ENCODE results near the gene TMTC1. TPM values are rescaled to one million over a fixed set of nuclear protein-coding genes. Genes with fewer than 3 reads are reported as not detected.

Gene TMTC1
- total and polyA plus RNA-seq, 7 donors, result 15.8 to 45.8 (median 30.4) TPM

DNA sequence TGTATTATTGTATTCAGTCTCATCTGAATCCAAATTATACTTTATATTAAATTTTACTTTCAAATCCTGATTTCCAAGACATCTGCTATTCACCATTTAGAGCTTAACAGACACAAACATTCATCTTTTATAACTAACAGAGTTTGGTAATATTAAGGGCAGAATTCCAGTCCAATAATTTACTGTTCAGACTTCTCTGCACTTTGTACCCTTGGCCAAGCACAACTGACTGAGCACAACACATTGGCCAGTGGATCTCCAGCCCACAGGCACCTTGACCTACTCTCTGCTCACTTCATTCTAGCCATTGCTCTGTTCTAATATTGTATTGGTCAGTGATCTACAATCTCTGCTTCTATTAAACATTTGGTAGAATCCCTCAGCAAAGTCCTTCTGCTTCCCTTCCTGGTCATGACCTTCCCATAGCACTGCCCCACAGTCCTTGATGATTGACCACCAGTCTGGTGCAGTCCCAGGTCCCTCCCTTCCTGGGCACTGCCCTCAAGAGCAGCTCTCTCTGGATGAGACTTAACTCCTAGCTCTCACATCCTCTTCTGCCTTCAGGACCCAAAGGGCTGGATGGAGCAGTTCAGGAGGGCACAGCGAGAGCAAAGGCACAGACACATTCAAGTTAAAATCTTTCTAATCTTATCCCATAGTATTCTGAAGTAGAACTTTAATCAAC, 188.5 kb downstream of the TMTC1 start:
- H3K36me3 ChIP-seq (ENCODE audit: insufficient read depth in 1 of 2, low read depth in 1 of 2), result peaks cover 0 to 21% of the 10 kb centered on the region in 2 donors
- DNase-seq (no peak), ATAC-seq (no peak)
- no peak overlapping the region for H3K27ac ChIP-seq
- WGBS, 3 donors, result 95 to 100% (median 96%) methylated on average over 1 of the region's 1 CpG
- no peaks in the 10 kb centered on the region for H3K9me3 ChIP-seq
- H3K4me3 ChIP-seq, result no peak overlapping the region
- TF ChIP-seq, protein P1, sequence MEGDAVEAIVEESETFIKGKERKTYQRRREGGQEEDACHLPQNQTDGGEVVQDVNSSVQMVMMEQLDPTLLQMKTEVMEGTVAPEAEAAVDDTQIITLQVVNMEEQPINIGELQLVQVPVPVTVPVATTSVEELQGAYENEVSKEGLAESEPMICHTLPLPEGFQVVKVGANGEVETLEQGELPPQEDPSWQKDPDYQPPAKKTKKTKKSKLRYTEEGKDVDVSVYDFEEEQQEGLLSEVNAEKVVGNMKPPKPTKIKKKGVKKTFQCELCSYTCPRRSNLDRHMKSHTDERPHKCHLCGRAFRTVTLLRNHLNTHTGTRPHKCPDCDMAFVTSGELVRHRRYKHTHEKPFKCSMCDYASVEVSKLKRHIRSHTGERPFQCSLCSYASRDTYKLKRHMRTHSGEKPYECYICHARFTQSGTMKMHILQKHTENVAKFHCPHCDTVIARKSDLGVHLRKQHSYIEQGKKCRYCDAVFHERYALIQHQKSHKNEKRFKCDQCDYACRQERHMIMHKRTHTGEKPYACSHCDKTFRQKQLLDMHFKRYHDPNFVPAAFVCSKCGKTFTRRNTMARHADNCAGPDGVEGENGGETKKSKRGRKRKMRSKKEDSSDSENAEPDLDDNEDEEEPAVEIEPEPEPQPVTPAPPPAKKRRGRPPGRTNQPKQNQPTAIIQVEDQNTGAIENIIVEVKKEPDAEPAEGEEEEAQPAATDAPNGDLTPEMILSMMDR (IDR thresholded peaks at IDR 0.05), result no peak
- no peaks in the 10 kb centered on the region for H3K27me3 ChIP-seq (ENCODE audit: insufficient read depth in 3 of 3, low read length in 2 of 3)
- H3K4me1 ChIP-seq, result no peaks in the 10 kb centered on the region
- intact Hi-C loops (cut with DNase I), result no loop called here

DNA sequence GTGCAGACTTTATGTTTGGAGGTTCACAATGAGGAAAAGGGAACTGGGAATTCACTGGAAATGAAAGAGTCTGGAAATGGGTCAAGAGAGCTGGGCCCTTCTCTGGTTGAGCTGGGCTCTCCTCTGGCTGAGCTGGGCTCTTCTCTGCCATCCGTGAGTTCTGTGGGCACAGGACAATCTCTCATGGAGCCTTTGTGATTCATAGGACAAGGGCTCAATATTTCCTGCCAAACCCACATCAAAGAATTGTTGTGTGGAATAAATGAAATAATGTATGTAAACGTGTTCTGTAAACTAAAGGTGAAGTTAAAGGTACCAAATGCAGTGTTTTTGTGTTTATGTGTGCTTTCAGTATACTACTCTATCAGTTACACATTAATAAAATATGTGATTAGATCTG, 190.7 kb downstream of the TMTC1 start:
- TF ChIP-seq, protein P1 (IDR thresholded peaks at IDR 0.05), result no peak
- peaks cover 0 to 18% of the 10 kb centered on the region in 2 donors for H3K36me3 ChIP-seq (ENCODE audit: insufficient read depth in 1 of 2, low read depth in 1 of 2)
- DNase-seq, result no peak
- no peaks in the 10 kb centered on the region for H3K9me3 ChIP-seq
- intact Hi-C loops (cut with DNase I), result no loop called here
- H3K27me3 ChIP-seq (ENCODE audit: insufficient read depth in 3 of 3, low read length in 2 of 3), result no peaks in the 10 kb centered on the region
- no peak overlapping the region for H3K27ac ChIP-seq
- ATAC-seq, result no peak
- H3K4me3 ChIP-seq, result no peak overlapping the region
- WGBS, 3 donors, result 92 to 95% (median 93%) methylated on average over 2 of the region's 2 CpGs
- no peaks in the 10 kb centered on the region for H3K4me1 ChIP-seq

DNA sequence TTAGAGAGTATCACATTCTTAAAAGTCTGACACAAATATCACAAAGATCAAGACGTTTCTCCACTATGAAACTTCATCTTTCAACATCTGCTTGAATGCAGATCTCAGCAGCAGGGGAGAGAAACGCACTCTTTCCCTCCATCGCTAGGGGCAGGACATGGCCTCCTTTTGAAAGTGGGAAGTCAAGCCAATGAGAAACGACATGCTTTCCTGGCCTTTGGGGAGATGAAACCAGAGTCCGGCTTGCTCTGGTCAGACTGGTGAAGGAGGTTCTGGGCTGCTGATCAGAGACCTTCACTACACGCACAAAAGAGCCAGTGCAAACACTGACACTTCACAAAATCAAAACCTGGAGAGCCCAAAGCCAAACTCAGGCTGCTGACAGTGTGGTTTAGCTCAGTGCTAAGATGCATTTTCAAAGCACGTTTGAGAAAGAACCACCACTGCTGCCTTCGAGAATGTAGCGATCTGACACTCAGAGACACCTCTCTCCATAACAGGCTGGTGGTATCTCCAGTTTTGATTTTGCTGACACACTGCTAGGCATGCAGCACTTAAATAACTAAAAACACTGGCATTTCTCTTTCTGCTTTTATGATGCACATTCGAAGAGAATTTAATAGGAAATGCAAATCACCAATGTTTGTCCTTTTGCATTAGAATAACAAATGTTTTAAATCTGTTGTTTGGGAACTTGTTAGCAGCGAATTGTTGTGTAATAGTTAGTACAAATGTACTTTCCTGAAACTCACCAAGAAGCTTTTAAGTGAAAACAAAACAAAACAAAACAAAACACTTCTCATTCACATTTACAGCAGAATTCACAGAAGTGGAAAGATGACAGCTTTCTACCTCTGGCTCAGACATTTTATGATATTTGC, 192.4 kb downstream of the TMTC1 start:
- Histone ChIP-seq H3K27me3 (ENCODE audit: insufficient read depth in 3 of 3, low read length in 2 of 3) (no peaks in the 10 kb centered on the region), H3K27ac (no peak overlapping the region), H3K4me3 (no peak overlapping the region), H3K4me1 (no peaks in the 10 kb centered on the region), H3K36me3 (ENCODE audit: insufficient read depth in 1 of 2, low read depth in 1 of 2) (peaks cover 0 to 18% of the 10 kb centered on the region in 2 donors), H3K9me3 (no peaks in the 10 kb centered on the region)
- ATAC-seq (peak; percentile 37 to 83 (median 74)), DNase-seq (peak; percentile 20 to 56)
- 41 to 64% (median 54%) methylated on average over 11 of the region's 11 CpGs for whole genome bisulfite sequencing, 3 donors
- TF ChIP-seq, protein P1 (IDR thresholded peaks at IDR 0.05), result peak; percentile 24
- intact Hi-C loops (cut with DNase I), result no loop called here

- TF ChIP-seq, protein P1 (IDR thresholded peaks at IDR 0.05), result no peak
- Histone ChIP-seq H3K4me3 (no peak overlapping the region), H3K27ac (no peak overlapping the region), H3K36me3 (ENCODE audit: insufficient read depth in 1 of 2, low read depth in 1 of 2) (peaks cover 0 to 15% of the 10 kb centered on the region in 2 donors), H3K9me3 (no peaks in the 10 kb centered on the region), H3K27me3 (ENCODE audit: insufficient read depth in 3 of 3, low read length in 2 of 3) (no peaks in the 10 kb centered on the region), H3K4me1 (no peaks in the 10 kb centered on the region)
- ATAC-seq (no peak), DNase-seq (no peak)
- intact Hi-C loops (cut with DNase I), result no loop called here
- 74 to 84% (median 74%) methylated on average over 2 of the region's 2 CpGs for WGBS, 3 donors
Observed at GRCh38 chr12:29589851-29590250, 193.9 kb downstream of the TMTC1 start.

All from psoas muscle (tissue), 8 donors.